HG03045 (cell line): ENCODE data around the gene RAB43.
"Not testable (repeated sequence)": the region's sequence is repeated elsewhere in the genome, so short reads cannot be mapped to it uniquely, and the experiment has no call there.

Experiments used
- ATAC-seq: cut with Tn5 transposase; IDR thresholded peaks from one replicate; pipeline ENCODE4 v1.9.1; 2021; ENCODE audit warnings: mild to moderate bottlenecking, moderate library complexity; ENCODE audit not compliant: unreplicated experiment

Gene RAB43

DNA sequence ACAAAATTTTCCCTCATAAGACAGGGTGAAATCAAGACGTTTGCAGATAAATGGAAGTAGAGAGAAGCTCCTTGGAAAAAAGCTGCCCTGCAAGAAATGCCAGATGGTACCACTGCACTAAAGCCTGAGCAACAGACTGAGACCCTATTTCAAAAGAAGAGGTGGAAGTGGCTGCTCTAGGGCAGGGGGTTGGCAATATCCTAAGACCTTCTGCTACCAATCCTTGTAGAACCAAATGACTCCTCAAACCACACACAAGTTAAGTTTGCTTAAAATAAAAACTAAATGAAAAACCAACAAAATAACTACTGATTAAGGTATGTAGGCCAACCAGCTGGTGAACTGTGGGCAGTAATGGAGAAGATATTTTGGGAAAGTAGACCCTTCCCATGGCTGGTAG lies 21.3 kb downstream of the RAB43 start:
- ATAC-seq = no peak

DNA sequence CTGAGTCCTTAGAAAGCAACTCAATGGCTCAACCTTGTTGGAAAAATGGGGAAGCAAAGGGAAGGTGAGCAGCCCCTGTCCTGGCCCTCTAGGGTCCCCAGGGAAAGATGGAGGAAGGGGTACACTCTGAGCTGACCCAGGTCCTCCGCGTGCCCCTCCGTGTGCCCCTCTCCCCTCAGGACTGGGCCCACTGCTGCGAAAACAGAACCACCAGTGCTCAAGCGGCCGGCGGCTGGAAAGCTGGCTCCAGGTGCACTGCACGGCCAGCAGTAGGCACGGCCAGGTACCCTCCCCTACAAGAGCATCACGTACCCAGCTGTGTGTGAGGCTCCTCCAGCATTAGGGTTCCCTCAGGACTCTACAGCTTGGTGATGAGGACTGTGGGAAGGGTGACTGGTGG lies 26.3 kb downstream of the RAB43 start:
- no peak for ATAC-seq

GRCh38 chr3:129088312-129088711 lies 33.3 kb downstream of the RAB43 start:
- ATAC-seq = not testable (repeated sequence)

DNA sequence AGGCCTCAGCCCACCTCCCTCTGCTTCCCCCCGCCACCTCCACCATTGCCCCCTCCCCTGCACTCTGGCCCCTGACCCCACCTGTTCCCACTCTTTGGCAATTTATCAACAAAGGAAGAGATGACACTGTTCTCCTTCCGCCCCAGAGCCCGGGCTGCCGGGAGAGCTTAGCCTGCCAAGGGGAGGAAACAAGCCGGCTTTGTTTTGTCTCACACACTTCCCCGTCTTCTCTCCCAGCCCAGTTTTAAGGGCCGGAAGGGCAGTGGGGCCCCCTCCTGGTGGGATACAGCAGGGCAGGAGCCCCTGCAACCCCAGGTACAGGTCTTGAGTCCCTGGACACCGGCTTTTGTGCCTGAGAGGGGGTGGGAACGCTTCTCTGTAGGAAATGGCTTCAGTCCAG lies 33.7 kb downstream of the RAB43 start:
- ATAC-seq = not testable (repeated sequence)

DNA sequence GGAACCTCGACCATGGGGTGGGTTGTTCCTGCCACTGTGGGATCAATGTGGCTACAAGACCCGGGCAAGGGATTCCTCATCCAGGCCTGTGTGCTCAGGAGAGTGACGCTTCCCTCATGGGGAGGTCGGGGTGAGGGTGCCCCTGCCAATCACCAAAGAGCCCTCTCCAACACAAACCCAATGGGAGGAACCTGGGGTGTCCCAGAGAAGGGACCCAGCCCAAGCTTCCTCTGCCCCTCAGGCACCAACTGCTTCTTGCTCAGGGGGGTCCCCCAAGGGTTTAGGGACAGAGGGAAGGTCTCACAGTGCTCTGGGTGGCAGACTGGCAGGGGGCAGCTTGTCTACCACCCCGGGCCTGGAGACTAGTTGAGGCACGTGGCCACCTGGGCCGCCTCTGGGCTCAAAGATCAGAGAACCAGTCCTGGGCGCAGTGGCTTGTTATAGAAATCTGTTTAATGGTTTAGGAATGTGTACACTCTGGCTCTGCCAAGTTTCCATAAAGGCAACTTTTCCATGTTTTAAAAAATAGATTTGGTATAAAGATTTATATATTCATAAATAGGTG lies 34.4 kb downstream of the RAB43 start:
- ATAC-seq = no peak

- no peak for ATAC-seq
Measured at GRCh38 chr3:129085818-129086217, 35.8 kb downstream of the RAB43 start.

DNA sequence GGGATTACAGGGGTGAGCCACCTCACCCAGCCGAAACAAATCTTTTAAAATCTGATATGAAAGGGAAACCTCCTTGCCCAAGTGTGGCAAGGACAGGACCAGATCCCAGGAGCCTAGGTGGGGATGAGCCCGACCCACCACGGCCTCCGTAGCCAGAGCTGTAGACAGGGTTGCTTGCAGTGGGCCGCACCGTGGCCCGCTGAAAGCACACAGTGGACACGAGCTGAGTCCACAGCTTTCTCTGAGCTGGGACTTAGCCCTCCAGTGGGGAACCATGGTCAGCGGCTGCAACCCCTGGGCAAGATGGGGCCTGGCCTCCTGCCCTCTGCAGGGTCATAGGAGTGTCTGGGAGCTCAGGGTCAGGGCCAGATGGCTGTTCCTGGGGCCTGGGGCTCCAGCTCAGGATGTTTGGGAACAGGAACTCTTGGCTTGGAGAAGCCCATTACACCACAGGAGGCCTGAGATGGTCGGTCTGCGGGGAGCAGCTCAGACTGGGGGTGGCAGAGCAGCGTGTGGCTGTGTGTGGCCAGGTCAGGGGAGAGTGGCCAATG lies 36.4 kb downstream of the RAB43 start:
- ATAC-seq = no peak

DNA sequence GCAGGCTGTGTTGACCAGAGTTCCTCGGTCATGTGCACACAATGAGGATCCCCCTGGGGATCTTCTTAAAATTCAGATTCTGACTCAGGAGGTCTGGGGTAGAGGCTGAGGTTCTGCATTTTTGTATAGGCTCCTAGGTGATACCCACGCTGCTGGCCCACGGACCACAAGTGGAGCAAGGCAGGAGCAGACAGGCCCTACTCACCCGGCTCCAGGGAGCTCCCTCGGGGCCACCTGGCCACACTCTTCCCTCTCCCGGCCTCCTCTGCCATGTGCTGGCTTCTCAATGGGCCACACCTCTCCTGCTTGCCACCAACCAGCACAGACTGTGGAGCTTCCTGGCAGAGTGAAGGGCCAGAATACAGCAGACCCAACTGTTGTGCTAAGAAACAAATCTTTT lies 37.1 kb downstream of the RAB43 start:
- ATAC-seq = no peak

DNA sequence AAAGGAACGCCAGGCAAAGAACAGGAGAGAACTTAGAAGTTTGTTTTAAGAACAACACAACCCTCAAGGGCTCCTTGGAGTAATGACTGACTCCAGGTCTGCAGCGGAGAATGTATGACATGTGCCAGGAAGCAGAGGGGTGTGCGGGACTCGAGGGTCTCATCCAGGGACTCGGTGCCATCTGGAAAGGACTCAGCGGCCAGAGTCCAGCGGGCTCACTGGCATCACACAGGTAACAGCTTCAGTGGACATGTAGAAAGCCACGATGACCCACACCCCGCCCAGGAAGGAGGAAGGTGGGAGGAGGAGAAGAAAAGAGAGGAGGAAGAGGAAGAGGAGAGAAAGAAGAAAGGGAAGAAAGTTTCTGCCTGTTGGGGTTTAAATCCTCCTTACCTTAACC lies 39.6 kb downstream of the RAB43 start:
- ATAC-seq = no peak

- no peak for ATAC-seq
Measured at GRCh38 chr3:129081503-129081902, 40.1 kb downstream of the RAB43 start.

DNA sequence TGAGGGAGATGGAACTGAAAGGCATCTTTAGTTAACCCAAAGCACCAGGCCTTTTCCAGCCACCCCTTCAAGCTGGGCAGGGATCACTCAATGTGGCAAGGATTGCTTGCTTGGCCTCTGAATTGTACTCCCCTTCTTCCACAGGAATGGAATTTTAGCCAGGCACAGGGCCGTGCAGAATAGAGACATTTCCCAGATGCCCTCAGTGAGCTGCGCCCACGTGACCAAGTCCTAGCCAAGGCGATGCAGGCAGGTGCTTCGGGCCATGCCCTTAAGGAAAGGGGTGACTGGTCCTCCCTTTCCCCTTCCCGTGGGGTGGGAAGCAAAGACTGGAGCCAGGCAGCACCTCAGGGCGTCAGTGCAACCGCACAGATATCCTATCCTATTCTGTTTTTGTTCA lies 43.1 kb downstream of the RAB43 start:
- no peak for ATAC-seq

DNA sequence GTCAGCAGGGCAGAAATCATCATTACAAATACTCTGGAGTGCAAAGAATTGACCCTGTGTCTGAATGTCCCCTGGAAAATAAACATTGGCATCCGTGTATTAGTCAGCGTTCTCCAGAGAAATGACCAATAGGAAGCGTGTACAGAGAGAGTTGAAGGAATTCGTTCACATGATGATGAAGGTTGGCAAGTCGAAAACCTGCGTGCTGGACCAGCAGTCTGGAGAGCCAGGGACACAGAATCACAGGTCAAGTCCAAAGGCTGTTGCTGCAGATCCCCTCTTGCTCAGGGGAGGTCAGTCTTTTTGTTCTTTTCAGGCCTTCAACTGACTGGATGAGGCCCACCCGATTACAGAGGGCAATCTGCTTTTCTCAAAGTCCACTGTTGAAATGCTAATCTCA lies 44.4 kb downstream of the RAB43 start:
- ATAC-seq = no peak

DNA sequence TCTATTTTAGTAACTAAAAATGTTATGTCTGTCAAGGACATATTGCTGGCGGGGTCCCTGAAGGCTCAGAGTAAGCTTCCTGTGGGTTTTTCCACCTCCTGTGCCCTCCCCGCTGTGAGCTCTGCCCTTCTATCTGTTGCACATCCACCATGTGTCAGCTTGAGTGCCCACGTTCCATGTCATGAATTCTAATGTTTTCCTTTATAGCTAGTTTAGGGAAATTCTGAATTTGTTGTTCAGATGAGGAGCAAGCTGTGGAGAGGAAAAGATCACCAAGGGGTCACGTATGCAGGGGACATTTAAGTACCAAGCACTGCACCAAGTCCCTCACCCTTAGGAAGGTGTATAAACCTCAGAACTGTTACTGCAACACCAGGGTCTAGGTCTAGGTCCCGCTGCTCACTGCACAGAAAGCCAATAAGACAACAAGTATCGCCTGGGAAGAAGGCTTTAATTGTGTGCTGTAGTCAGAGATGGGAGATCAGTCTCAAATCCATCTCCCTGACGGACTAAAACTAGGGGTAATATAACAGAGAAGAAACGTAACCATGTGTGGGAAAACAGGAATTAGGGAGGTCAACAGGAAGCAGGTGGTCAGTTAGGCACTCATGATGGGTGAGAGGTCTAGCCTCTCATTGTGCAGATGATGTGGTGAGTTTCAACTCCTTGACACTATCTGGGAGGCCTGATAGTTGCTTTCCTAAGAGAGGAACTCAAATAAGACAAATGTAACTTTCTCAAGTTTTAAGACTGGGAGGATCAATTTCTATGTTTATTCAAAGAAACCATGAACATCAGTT lies 51.3 kb downstream of the RAB43 start:
- ATAC-seq = no peak

DNA sequence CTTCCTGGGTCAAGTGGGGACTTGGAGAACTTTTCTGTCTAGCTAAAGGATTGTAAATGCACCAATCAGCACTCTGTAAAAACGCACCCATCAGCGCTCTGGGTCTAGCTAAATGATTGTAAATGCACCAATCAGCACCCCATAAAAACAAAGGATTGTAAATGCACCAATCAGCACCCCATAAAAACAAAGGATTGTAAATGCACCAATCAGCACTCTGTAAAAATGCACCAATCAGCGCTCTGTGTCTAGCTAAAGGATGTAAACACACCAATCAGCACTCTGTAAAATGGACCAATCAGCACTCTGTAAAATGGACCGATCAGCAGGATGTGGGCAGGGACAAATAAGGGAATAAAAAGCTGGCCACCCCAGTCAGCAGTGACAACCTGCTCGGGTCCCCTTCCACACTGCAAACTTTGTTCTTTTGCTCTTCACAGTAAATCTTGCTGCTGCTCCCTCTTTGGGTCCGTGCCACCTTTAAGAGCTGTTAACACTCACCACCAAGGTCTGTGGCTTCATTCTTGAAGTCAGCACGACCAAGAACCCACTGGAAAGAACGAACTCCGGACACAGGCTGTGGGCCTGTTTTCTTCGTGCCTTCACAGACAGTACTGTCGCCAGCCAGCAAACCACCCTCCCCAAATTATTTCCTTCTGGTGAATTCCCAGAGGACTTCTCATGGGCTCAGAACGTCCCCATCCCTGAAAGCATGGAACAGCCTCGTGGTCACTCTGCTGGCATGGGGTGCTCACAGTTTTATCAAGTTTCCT lies 52.1 kb downstream of the RAB43 start:
- ATAC-seq = not testable (repeated sequence)

- ATAC-seq = no peak
Measured at GRCh38 chr3:129068291-129068886, 53.2 kb downstream of the RAB43 start.

- ATAC-seq = not testable (repeated sequence)
Measured at GRCh38 chr3:129067719-129068118, 53.9 kb downstream of the RAB43 start.

- no peak for ATAC-seq
Measured at GRCh38 chr3:129065720-129066073, 55.9 kb downstream of the RAB43 start.

DNA sequence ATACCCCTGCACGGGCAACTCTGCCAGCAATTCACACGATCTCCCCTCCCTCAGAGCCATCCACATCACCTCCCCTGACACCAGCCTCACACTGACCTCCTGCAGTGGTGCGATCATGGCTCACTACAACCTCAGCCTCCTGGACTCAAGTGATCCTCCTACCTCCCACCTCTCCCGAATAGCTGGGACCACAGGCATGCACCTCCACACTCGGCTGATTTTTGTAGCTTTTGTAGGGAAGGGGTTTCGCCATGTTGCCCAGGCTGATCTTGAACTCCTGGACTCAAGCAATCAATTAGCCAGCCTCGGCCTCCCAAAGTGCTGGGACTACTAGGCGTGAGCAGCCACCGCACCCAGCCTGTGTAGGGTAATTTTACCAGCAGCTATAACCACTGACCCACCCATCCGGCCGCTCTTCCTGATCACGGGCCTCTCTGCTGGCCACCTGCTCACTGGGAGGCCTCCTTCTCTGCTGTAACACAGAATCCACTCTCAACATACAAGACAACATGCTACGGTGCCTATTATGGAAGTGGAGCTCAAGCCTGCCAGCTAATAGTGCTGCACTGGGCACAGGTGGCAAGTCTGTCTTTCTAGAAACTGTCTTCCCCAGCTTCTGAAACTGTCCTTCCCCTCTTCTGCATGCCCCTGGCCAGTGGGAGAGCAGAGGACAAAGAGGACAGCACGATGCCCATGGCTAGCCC lies 56.4 kb downstream of the RAB43 start:
- no peak for ATAC-seq

DNA sequence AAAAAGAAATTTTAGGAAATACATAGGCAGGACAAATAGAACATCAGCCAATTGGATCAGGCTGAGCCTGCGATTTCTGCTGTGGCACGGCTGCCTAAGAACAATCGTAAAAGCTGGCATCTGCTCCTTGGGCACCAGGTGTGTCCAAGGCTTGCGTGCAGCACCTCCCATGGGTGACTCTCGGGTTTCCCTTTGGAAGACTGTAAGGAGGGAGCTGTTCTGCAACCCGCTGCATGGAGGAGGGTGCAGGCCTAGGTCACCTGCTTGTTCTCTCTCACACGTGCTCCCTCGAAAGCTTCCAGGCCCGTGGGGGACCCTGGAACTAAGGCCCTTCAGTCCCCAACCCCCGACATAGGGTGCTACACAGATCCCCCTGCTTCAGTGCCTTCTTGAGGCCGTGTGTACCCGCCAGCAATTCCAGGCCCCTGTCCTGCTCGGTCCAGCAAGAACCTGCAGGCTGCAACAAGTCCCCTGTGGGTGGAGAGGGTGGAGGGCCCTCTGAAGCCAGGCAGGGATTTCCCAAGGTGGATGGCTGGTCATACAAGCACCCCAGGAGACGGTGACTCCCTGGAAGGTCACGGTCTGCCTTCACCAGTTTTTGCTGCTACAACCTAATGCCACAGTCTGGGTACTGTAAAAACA lies 57.6 kb downstream of the RAB43 start:
- no peak for ATAC-seq

DNA sequence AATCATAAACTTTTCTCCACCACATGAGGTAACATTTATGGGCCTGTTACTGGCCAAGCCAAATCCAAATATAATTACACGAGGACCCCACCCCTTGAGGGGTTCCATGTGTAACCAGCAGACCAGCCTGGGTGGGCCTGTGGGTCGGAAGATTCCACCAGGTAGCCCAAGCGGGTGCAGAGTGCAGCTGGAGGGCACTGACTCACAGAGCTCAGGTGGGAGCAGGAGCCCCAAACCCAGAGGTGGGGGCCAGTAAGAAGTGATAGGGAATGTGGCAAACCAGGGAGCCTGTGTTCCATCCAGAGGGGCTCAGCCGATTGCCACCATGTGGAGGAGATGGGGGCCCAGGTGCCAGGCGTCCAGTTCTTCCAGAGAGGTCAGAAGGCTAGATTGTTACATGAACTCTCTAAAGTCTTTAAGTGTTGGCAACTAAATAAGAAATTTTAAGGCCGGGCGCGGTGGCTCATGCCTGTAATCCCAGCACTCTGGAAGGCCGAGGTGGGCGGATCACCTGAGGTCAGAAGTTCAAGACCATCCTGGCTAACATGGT lies 58.4 kb downstream of the RAB43 start:
- no peak for ATAC-seq
